Mammary epithelial cell (primary cell): Measurements from ENCODE around the gene PCDH15.

Source experiments
- EZH2 ChIP-seq: IDR thresholded peaks from 2 replicates; pipeline ENCODE4 v1.6.1; 2012; ENCODE audit warnings: low read length, inconsistent platforms, borderline replicate concordance
- TF ChIP-seq, protein P1 (sequence below), 2 donors: IDR thresholded peaks in 1 of 2; conservative IDR thresholded peaks in 1 of 2; 2 replicates each; pipeline ENCODE4 v1.5.1; 2011 to 2012; ENCODE audit warnings: inconsistent platforms in 2 of 2, low read length in 2 of 2, mild to moderate bottlenecking in 2 of 2, control low read depth in 1 of 2, low read depth in 1 of 2; ENCODE audit not compliant: insufficient read depth in 1 of 2; ENCODE audit errors: extremely low read depth in 1 of 2

DNA sequence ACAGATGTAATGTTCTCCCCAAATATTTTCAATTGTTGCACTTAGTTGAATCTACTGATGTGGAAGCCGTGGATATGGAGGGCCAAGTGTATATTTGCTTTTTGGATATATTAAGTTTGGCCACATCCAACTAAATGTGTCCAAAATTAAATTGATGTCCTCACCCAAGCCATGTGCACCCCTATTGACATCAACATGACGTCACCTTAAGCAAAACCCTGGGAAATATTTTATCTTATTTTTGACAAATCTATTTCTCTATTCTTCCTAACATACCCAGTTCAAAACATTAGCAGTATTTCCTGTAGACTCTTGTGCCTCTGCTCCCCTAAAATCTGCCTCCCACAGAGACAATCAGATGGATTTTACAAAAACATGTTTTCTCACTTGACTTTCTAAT, 652.5 kb downstream of the PCDH15 start:
- TF ChIP-seq, protein P1, sequence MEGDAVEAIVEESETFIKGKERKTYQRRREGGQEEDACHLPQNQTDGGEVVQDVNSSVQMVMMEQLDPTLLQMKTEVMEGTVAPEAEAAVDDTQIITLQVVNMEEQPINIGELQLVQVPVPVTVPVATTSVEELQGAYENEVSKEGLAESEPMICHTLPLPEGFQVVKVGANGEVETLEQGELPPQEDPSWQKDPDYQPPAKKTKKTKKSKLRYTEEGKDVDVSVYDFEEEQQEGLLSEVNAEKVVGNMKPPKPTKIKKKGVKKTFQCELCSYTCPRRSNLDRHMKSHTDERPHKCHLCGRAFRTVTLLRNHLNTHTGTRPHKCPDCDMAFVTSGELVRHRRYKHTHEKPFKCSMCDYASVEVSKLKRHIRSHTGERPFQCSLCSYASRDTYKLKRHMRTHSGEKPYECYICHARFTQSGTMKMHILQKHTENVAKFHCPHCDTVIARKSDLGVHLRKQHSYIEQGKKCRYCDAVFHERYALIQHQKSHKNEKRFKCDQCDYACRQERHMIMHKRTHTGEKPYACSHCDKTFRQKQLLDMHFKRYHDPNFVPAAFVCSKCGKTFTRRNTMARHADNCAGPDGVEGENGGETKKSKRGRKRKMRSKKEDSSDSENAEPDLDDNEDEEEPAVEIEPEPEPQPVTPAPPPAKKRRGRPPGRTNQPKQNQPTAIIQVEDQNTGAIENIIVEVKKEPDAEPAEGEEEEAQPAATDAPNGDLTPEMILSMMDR (conservative IDR thresholded peaks at IDR 0.05 in 1 of 2, IDR thresholded peaks at IDR 0.05 in 1 of 2; ENCODE audit: extremely low read depth in 1 of 2, insufficient read depth in 1 of 2, low read depth in 1 of 2, low read length in 2 of 2): no peak
- no peak for TF ChIP-seq EZH2
